CD14-positive monocyte (primary cell): ENCODE data around the gene ARG1. TPM values are rescaled to one million over a fixed set of nuclear protein-coding genes. Genes with fewer than 3 reads are reported as not detected.

ENCODE experiments used
- DNase-seq, 3 donors: peaks; one replicate each; pipeline ENCODE4 v3.0.0-alpha.2; 2011 to 2022
- H2AFZ ChIP-seq: 2 replicates; pipeline ENCODE4 v1.6.0; 2012; ENCODE audit warnings: mild to moderate bottlenecking, low read depth, low read length, inconsistent platforms; ENCODE audit not compliant: insufficient read depth, poor library complexity, severe bottlenecking
- H3K27ac ChIP-seq, 2 donors: 1 replicate in 1 of 2; 2 replicates in 1 of 2; pipeline ENCODE4 v1.5.1; 2012 to 2013; ENCODE audit warnings: low read length in 2 of 2, control low read depth in 1 of 2, inconsistent platforms in 1 of 2, low read depth in 1 of 2, mild to moderate bottlenecking in 1 of 2
- H3K27me3 ChIP-seq, 2 donors: one replicate each; pipeline versions ENCODE4 v1.6.0 to v1.6.1; 2011 to 2013; ENCODE audit warnings: low read length in 2 of 2; ENCODE audit not compliant: control insufficient read depth in 2 of 2, insufficient read depth in 2 of 2
- H3K36me3 ChIP-seq, 2 donors: replicated peaks in 1 of 2; 1 replicate in 1 of 2; 2 replicates in 1 of 2; pipeline versions ENCODE4 v1.5.1 to v1.6.1; 2012 to 2013; ENCODE audit warnings: low read length in 2 of 2, control low read depth in 1 of 2, inconsistent platforms in 1 of 2, mild to moderate bottlenecking in 1 of 2; ENCODE audit not compliant: insufficient read depth in 2 of 2, control insufficient read depth in 1 of 2
- H3K4me1 ChIP-seq, 2 donors: 1 replicate in 1 of 2; 2 replicates in 1 of 2; pipeline versions ENCODE4 v1.5.1 to v1.6.1; 2012 to 2013; ENCODE audit warnings: low read length in 2 of 2, control low read depth in 1 of 2, inconsistent platforms in 1 of 2, mild to moderate bottlenecking in 1 of 2, moderate library complexity in 1 of 2; ENCODE audit not compliant: insufficient read depth in 2 of 2, control insufficient read depth in 1 of 2
- H3K4me2 ChIP-seq: replicated peaks from 2 replicates; pipeline ENCODE3; 2012; ENCODE audit warnings: low read length, moderate library complexity, mild to moderate bottlenecking; ENCODE audit not compliant: poor library complexity, severe bottlenecking; ENCODE audit errors: extremely low read depth
- H3K4me3 ChIP-seq, 3 experiments: fragments of 200-600 bp in 1 of 3; sonication (generic) in 1 of 3; replicated peaks in 1 of 3; 1 replicate in 2 of 3; 2 replicates in 1 of 3; pipeline ENCODE4 v1.5.1; 2011 to 2013; ENCODE audit warnings: low read length in 3 of 3, mild to moderate bottlenecking in 3 of 3, control low read depth in 2 of 3, low read depth in 2 of 3, inconsistent platforms in 1 of 3, moderate library complexity in 1 of 3
- H3K79me2 ChIP-seq: 2 replicates; pipeline ENCODE4 v1.6.0; 2012; ENCODE audit warnings: mild to moderate bottlenecking, control low read depth, inconsistent platforms, low read length, moderate library complexity; ENCODE audit not compliant: insufficient read depth
- H3K9ac ChIP-seq: 2 replicates; pipeline ENCODE4 v1.6.0; 2017; ENCODE audit warnings: low read length, mild to moderate bottlenecking; ENCODE audit not compliant: insufficient read depth, poor library complexity, severe bottlenecking
- H3K9me3 ChIP-seq, 2 donors: replicated peaks in 1 of 2; 1 replicate in 1 of 2; 2 replicates in 1 of 2; pipeline versions ENCODE4 v1.5.1 to v1.6.1; 2012 to 2013; ENCODE audit warnings: low read length in 2 of 2, control low read depth in 1 of 2; ENCODE audit not compliant: control insufficient read depth in 1 of 2, insufficient read depth in 1 of 2
- H4K20me1 ChIP-seq: 2 replicates; pipeline ENCODE4 v1.6.0; 2012; ENCODE audit warnings: mild to moderate bottlenecking, low read length, control low read depth, moderate library complexity; ENCODE audit not compliant: insufficient read depth
- H3K27ac Mint-ChIP-seq, 7 donors: one replicate each; pipeline ENCODE4 v1.8.0; 2020; ENCODE audit warnings: mild to moderate bottlenecking in 7 of 7, mixed read lengths in 7 of 7, moderate library complexity in 6 of 7, inconsistent platforms in 2 of 7
- H3K27me3 Mint-ChIP-seq, 3 donors: one replicate each; pipeline ENCODE4 v1.8.0; 2021 to 2022; ENCODE audit warnings: low read depth in 3 of 3, mild to moderate bottlenecking in 3 of 3, mixed read lengths in 3 of 3, moderate library complexity in 3 of 3, inconsistent platforms in 1 of 3
- H3K36me3 Mint-ChIP-seq, 2 donors: one replicate each; pipeline ENCODE4 v1.8.0; 2020; ENCODE audit warnings: mixed read lengths in 2 of 2, inconsistent platforms in 1 of 2, mild to moderate bottlenecking in 1 of 2
- H3K4me1 Mint-ChIP-seq: one replicate; pipeline ENCODE4 v1.8.0; 2020; ENCODE audit warnings: mild to moderate bottlenecking, mixed read lengths
- H3K4me3 Mint-ChIP-seq, 2 donors: one replicate each; pipeline ENCODE4 v1.8.0; 2020; ENCODE audit warnings: mild to moderate bottlenecking in 2 of 2, mixed read lengths in 2 of 2, moderate library complexity in 1 of 2
- H3K9me3 Mint-ChIP-seq, 7 donors: one replicate each; pipeline ENCODE4 v1.8.0; 2020 to 2022; ENCODE audit warnings: mixed read lengths in 7 of 7, mild to moderate bottlenecking in 6 of 7, moderate library complexity in 6 of 7, inconsistent platforms in 2 of 7
- CTCF ChIP-seq: fragments of 200-600 bp; IDR thresholded peaks from one replicate; pipeline ENCODE4 v1.8.0; 2022; ENCODE audit warnings: antibody characterized with exemption, mild to moderate bottlenecking
- WGBS: methylation state at CpG from one replicate; pipeline ENCODE4 v1.1.5; 2013; ENCODE audit warnings: missing lambda C conversion rate; ENCODE audit not compliant: insufficient coverage; 5-methylcytosine and 5-hydroxymethylcytosine counted together
- intact Hi-C, 2 donors: fragments of 100-400 bp; cut with micrococcal nuclease; formaldehyde crosslinking; loops; one replicate each; pipeline versions ENCODE4 v1.15.0 to v1.15.1; 2023
- polyA plus RNA-seq, 3 donors: library from polyadenylated mRNA; depleted of rRNA in 1 of 3; unstranded in 2 of 3; stranded (reverse) in 1 of 3; fragments of 300-500 nt in 2 of 3; fragments of >200 nt in 1 of 3; fragmentation: Illumina TruSeq in 2 of 3; gene quantifications; 1 replicate in 2 of 3; 2 replicates in 1 of 3; pipeline ENCODE4 v1.2.3, GENCODE V29; 2012 to 2021

Gene ARG1
- polyA plus RNA-seq, 3 donors: not detected

DNA sequence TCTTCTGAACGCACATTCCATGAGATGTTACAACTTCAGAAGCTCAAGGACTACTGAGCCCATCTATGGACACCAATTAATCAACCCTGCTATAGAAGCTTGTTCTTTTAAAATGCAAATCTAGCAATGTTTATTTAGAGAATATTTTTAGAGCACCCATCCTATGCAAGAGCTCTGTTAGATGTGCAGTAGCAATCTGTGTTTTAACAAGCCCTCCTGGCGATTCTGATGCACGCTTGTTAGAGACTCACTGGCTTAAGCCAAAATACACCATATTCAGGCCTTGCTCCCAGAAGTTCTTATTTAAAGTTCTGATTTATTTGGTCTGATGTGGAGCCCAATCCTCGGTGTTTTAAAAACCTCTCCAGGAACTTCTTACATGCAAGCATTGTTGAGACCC is 21.1 kb upstream of the ARG1 start:
- Mint-ChIP-seq H3K27me3 (no peaks in the 10 kb centered on the region), H3K9me3 (peaks cover 0 to 2% (median 0%) of the 10 kb centered on the region in 7 donors), H3K4me3 (no peak overlapping the region), H3K4me1 (no peaks in the 10 kb centered on the region), H3K27ac (no peak overlapping the region), H3K36me3 (no peaks in the 10 kb centered on the region)
- Histone ChIP-seq H3K79me2 (no peaks in the 10 kb centered on the region), H3K4me2 (no peak overlapping the region), H3K9me3 (no peaks in the 10 kb centered on the region), H4K20me1 (no peaks in the 10 kb centered on the region), H3K27me3 (no peaks in the 10 kb centered on the region), H3K27ac (no peak overlapping the region), H3K9ac (no peak overlapping the region), H3K36me3 (no peaks in the 10 kb centered on the region), H2AFZ (no peak overlapping the region), H3K4me3 (no peak overlapping the region), H3K4me1 (no peaks in the 10 kb centered on the region)
- DNase-seq: no peak
- no CpG with 5 or more reads among the region's 4 CpGs for WGBS
- intact Hi-C loops: no loop called here
- TF ChIP-seq CTCF: no peak

DNA sequence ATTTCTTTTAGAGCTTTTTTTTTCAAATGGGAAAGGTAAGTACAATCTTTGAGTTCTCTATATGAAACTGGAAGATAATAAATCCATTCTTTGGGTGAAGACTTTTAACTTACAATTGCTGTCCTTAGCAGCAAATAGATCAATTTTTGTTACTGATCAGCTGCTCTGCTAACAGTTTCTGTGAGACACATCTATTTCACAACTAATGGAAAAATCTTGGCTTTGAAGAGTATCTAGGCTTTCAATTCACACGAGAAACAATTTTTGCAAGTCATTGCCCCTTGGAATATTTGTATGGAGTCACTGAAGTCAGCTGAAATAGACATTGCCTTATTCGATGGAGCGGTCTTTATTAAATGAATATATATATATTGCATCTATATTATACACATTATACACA is 20.5 kb upstream of the ARG1 start:
- H3K4me1 ChIP-seq: no peaks in the 10 kb centered on the region
- WGBS: no CpG with 5 or more reads among the region's 3 CpGs
- H3K27me3 Mint-ChIP-seq: no peaks in the 10 kb centered on the region
- H3K4me3 Mint-ChIP-seq: no peak overlapping the region
- no peaks in the 10 kb centered on the region for H3K27me3 ChIP-seq
- intact Hi-C loops: no loop called here
- H3K36me3 Mint-ChIP-seq: no peaks in the 10 kb centered on the region
- H3K27ac ChIP-seq: no peak overlapping the region
- no peaks in the 10 kb centered on the region for H3K9me3 ChIP-seq
- no peak for DNase-seq
- no peak overlapping the region for H3K4me3 ChIP-seq
- H2AFZ ChIP-seq: no peak overlapping the region
- no peak for TF ChIP-seq CTCF
- H3K27ac Mint-ChIP-seq: no peak overlapping the region
- no peaks in the 10 kb centered on the region for H3K79me2 ChIP-seq
- H3K4me1 Mint-ChIP-seq: no peaks in the 10 kb centered on the region
- H3K9ac ChIP-seq: no peak overlapping the region
- no peaks in the 10 kb centered on the region for H3K36me3 ChIP-seq
- peaks cover 0 to 2% (median 0%) of the 10 kb centered on the region in 7 donors for H3K9me3 Mint-ChIP-seq
- H3K4me2 ChIP-seq: no peak overlapping the region
- no peaks in the 10 kb centered on the region for H4K20me1 ChIP-seq
